Right atrium auricular region (tissue), 2 donors: Measurements from ENCODE around the gene KCNQ1. TPM values are rescaled to one million over a fixed set of nuclear protein-coding genes. Genes with fewer than 3 reads are reported as not detected.

Experiments
- DNase-seq: peaks from one replicate; pipeline ENCODE4 v3.0.0-alpha.2; 2019; ENCODE audit warnings: low spot score
- H3K27ac ChIP-seq, 2 donors: fragments of 200-600 bp; sonication (generic); 1 replicate in 1 of 2; 2 replicates in 1 of 2; pipeline ENCODE4 v1.5.1; 2016 to 2019
- H3K27me3 ChIP-seq, 2 donors: fragments of 200-600 bp; sonication (generic); one replicate each; pipeline versions ENCODE4 v1.5.1 to v1.6.0; 2017 to 2019
- H3K36me3 ChIP-seq: fragments of 200-600 bp; sonication (generic); one replicate; pipeline ENCODE4 v1.5.1; 2016
- H3K4me1 ChIP-seq, 2 donors: fragments of 200-600 bp; sonication (generic); one replicate each; pipeline versions ENCODE4 v1.5.1 to v1.6.0; 2017 to 2019
- H3K4me3 ChIP-seq, 2 donors: fragments of 200-600 bp; sonication (generic); 1 replicate in 1 of 2; 2 replicates in 1 of 2; pipeline ENCODE4 v1.5.1; 2017 to 2019; ENCODE audit warnings: mild to moderate bottlenecking in 1 of 2, moderate library complexity in 1 of 2
- H3K9me3 ChIP-seq, 2 donors: fragments of 200-600 bp; sonication (generic); one replicate each; pipeline ENCODE4 v1.5.1; 2019
- total RNA-seq, 2 donors: library from RNA; depleted of rRNA; stranded (reverse); fragments of >200 nt; gene quantifications; one replicate each; pipeline ENCODE4 v1.1.0, GENCODE V29; 2016
- TF ChIP-seq, protein P1 (sequence below), 2 donors: fragments of 200-600 bp; sonication (generic); IDR thresholded peaks; one replicate each; pipeline ENCODE4 v1.5.1; 2019; ENCODE audit warnings: antibody characterized with exemption in 2 of 2

Gene KCNQ1
- total RNA-seq, 2 donors from 2014 or later = 12.7 to 25.1 TPM

GRCh38 chr11:2547806-2548205, 103.0 kb downstream of the KCNQ1 start:
- no peak overlapping the region for H3K4me3 ChIP-seq
- TF ChIP-seq, protein P1, sequence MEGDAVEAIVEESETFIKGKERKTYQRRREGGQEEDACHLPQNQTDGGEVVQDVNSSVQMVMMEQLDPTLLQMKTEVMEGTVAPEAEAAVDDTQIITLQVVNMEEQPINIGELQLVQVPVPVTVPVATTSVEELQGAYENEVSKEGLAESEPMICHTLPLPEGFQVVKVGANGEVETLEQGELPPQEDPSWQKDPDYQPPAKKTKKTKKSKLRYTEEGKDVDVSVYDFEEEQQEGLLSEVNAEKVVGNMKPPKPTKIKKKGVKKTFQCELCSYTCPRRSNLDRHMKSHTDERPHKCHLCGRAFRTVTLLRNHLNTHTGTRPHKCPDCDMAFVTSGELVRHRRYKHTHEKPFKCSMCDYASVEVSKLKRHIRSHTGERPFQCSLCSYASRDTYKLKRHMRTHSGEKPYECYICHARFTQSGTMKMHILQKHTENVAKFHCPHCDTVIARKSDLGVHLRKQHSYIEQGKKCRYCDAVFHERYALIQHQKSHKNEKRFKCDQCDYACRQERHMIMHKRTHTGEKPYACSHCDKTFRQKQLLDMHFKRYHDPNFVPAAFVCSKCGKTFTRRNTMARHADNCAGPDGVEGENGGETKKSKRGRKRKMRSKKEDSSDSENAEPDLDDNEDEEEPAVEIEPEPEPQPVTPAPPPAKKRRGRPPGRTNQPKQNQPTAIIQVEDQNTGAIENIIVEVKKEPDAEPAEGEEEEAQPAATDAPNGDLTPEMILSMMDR (IDR thresholded peaks at IDR 0.05) = no peak
- no peaks in the 10 kb centered on the region for H3K9me3 ChIP-seq
- H3K27ac ChIP-seq = no peak overlapping the region
- no peaks in the 10 kb centered on the region for H3K36me3 ChIP-seq
- no peak for DNase-seq
- peaks cover 0 to 15% of the 10 kb centered on the region in 2 donors for H3K4me1 ChIP-seq
- H3K27me3 ChIP-seq = no peaks in the 10 kb centered on the region

- TF ChIP-seq, protein P1 (IDR thresholded peaks at IDR 0.05) = no peak
- Histone ChIP-seq H3K9me3 (no peaks in the 10 kb centered on the region), H3K4me3 (no peak overlapping the region), H3K4me1 (peaks cover 0 to 15% of the 10 kb centered on the region in 2 donors), H3K27ac (no peak overlapping the region), H3K36me3 (no peaks in the 10 kb centered on the region), H3K27me3 (no peaks in the 10 kb centered on the region)
- no peak for DNase-seq
Observed at GRCh38 chr11:2548596-2548995, 103.8 kb downstream of the KCNQ1 start.

DNA sequence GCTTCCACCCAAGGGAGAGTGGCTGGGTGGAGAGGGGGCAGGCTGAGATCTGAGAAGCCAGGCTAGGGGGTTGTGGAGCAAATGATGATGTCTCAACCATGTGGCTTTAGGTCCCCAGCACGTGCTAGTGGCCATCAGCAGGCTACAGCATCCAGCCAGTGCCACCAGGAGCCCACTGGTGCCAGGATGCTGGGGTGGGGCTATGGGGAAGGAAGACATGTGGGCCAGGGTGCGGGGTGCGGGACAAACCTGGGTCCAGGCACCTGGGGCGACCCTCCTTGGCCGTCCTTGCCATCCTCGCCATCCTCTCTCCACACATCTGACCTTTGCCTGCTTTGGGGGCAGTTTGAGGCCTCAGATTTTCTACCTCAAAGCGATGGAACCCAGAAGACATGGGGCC, 104.3 kb downstream of the KCNQ1 start:
- no peaks in the 10 kb centered on the region for H3K27me3 ChIP-seq
- no peaks in the 10 kb centered on the region for H3K36me3 ChIP-seq
- peaks cover 0 to 15% of the 10 kb centered on the region in 2 donors for H3K4me1 ChIP-seq
- DNase-seq = no peak
- H3K4me3 ChIP-seq = no peak overlapping the region
- H3K27ac ChIP-seq = no peak overlapping the region
- no peaks in the 10 kb centered on the region for H3K9me3 ChIP-seq
- TF ChIP-seq, protein P1 (IDR thresholded peaks at IDR 0.05) = no peak

DNA sequence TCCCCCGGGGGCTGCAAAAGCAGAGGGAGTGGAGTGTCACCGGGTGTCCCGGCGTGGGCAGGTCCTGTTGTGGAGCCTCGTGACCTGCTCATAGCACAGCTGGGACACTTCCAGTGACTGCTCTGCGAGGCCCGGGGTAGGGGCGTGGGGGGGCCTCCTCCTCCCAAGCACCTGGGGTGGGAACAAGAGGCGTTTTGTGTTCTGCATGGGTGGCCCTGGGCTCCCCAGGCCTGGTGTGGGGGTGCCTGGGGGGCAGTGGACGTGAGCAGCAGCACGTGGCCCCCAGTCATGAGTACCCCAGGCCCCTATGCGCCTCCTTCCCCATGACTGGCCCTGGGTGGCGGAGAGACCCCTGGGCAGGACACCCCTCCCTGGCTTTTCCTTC, 104.7 kb downstream of the KCNQ1 start:
- Histone ChIP-seq H3K4me1 (peaks cover 0 to 15% of the 10 kb centered on the region in 2 donors), H3K9me3 (no peaks in the 10 kb centered on the region), H3K27me3 (no peaks in the 10 kb centered on the region), H3K36me3 (no peaks in the 10 kb centered on the region), H3K4me3 (no peak overlapping the region), H3K27ac (no peak overlapping the region)
- TF ChIP-seq, protein P1 (IDR thresholded peaks at IDR 0.05) = no peak
- DNase-seq = no peak

DNA sequence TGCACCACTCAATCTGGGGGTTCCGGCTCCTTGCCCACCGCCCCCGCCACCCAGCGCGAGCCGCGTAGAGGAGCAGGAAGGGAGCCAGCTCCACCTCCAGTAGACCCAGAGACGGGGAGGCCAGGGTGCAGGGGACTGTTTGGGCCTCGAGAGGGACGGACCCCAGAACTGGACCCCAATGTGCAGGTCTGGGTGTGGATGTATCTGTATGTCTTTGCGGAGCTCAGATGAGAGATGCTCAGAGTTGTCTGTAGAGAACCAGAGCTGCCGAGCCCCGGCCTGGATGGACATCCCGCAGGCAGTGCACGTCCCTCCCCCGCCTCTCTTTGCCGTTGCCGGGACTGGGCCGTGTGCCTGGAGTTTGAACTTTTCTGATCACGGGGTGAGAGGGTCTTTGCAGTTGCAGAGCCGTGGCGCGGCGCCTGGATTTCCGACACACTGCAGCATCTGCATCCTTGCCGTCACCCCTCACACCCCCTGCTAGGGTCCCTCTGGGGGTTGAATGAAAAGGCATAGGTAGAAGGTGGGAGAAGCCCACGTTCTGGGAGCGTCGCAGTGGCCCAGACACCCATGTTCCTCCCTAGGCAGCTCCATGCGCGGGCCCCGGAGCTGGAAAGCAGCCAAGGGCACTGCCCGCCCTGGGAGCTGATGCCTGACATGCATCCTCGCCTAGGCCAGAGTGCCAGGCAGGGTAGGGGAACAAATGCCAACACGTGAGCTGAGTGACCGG, 105.2 kb downstream of the KCNQ1 start:
- H3K4me3 ChIP-seq = no peak overlapping the region
- H3K27me3 ChIP-seq = no peaks in the 10 kb centered on the region
- TF ChIP-seq, protein P1 (IDR thresholded peaks at IDR 0.05) = no peak
- no peaks in the 10 kb centered on the region for H3K9me3 ChIP-seq
- H3K4me1 ChIP-seq = peaks cover 0 to 15% of the 10 kb centered on the region in 2 donors
- DNase-seq = no peak
- H3K27ac ChIP-seq = no peak overlapping the region
- no peaks in the 10 kb centered on the region for H3K36me3 ChIP-seq

DNA sequence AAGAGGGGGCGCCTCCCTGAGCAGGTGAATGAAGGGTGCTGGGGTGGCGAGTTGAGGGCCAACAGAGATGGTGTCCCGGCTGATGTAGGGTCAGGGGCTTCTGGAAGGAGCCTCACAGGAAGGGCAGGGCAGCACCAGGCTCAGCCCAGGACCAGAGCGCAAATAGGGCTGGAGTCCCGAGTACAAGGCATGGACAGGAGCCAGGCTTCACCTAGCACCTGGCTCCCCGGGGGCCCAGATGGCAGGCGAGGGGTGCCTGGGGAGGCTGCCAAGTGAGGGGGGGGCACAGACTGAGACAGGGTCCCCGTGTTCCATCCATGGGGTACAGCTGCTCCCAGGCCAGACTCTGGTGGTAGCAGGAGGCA, 105.8 kb downstream of the KCNQ1 start:
- peaks cover 0 to 15% of the 10 kb centered on the region in 2 donors for H3K4me1 ChIP-seq
- no peaks in the 10 kb centered on the region for H3K27me3 ChIP-seq
- no peaks in the 10 kb centered on the region for H3K36me3 ChIP-seq
- H3K4me3 ChIP-seq = no peak overlapping the region
- no peak for DNase-seq
- TF ChIP-seq, protein P1 (IDR thresholded peaks at IDR 0.05) = no peak
- no peak overlapping the region for H3K27ac ChIP-seq
- no peaks in the 10 kb centered on the region for H3K9me3 ChIP-seq
